ENCODE measurements around the gene GPR35. TPM values are rescaled to one million over a fixed set of nuclear protein-coding genes. Genes with fewer than 3 reads are reported as not detected.
A peak's percentile ranks its signal among the peaks of the same experiment; 100 is the strongest.

Gene GPR35
- total and polyA plus RNA-seq, 12 donors = 0.40 to 5.2 (median 1.2) TPM

DNA sequence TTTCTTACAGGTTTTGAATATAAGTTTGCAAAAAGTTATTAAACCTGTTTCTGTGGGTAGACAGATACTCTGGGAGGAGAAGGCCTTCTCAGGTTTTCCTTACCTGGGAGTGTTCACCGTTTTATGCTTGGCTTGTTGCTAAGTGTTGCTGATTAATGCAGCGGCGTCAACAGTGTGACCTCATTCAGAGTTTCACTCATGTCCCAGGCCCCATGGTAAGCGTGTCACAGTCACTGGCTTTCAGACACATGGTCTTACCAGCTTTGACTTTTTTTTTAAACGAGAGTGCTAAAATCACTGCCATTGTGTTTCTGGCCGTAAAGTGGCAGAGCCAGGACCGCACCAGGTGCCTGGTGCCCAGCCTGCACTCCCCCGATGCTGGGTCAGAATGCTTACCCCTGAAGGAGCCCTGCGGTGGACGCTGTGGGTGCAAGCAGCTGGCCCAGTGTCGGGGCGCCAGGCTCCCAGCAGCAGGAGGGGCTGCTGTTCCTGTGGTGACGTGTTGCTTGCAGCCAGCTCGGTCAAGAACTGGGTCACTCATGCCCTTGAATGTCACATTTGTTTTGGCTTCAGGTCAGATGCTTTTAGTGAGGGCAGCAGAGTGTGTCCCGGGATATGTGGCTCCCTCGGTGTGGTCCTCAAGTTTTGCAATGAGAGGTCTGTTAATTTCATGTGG is 35.3 kb upstream of the GPR35 start:
- intact Hi-C loops (cut with DNase I) = loop anchor here in 1 of 10 donors (10.0 kb wide), 1 partner anchor 245 kb away; no protein-coding TSS in a partner anchor

DNA sequence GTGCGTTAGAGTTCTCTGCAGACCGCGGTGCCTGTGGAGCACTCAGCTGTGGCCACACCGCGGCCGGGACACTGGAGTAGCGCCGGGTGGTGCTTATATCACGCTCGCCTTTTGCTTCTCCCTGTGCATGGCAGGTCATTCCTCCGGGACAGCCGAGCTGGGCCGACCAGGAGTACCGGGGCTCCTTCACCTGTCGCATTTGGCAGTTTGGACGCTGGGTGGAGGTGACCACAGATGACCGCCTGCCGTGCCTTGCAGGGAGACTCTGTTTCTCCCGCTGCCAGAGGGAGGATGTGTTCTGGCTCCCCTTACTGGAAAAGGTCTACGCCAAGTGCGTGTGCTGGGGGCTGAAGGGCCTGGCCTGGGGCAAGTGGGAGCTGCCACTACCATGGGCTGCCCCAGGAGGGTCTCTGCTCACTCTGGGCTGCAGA is 34.6 kb upstream of the GPR35 start:
- Histone ChIP-seq H3K27ac (peak overlapping the region in 2 of 10 donors; percentile 62 to 70), H3K4me1 (peaks cover 12 to 61% (median 42%) of the 10 kb centered on the region in 9 donors), H3K27me3 (no peaks in the 10 kb centered on the region), H3K36me3 (peaks cover 0 to 59% (median 4%) of the 10 kb centered on the region in 9 donors), H3K9me3 (no peaks in the 10 kb centered on the region), H3K4me3 (no peak overlapping the region)
- TF ChIP-seq CTCF (IDR thresholded peaks at IDR 0.05) = no peak
- DNase-seq (peak in 1 of 2 donors; percentile 17), ATAC-seq (no peak)
- WGBS, 2 donors = 95 to 97% methylated on average over 21 of the region's 21 CpGs
- intact Hi-C loops (cut with DNase I) = no loop called here

More for the DNA sequence above, 35.3 kb upstream of the GPR35 start:
- Histone ChIP-seq H3K4me1 (peaks cover 18 to 61% (median 40%) of the 10 kb centered on the region in 9 donors), H3K27me3 (no peaks in the 10 kb centered on the region), H3K36me3 (peaks cover 0 to 52% (median 4%) of the 10 kb centered on the region in 9 donors), H3K27ac (peak overlapping the region in 5 of 10 donors; percentile 8 to 70 (median 34)), H3K9me3 (no peaks in the 10 kb centered on the region), H3K4me3 (no peak overlapping the region)
- DNase-seq (peak in 1 of 2 donors; percentile 35), ATAC-seq (no peak)
- WGBS, 2 donors = 65 to 71% methylated on average over 16 of the region's 16 CpGs
- no peak for TF ChIP-seq CTCF (IDR thresholded peaks at IDR 0.05)

GRCh38 chr2:240591226-240591625 is 34.1 kb upstream of the GPR35 start:
- H3K4me3 ChIP-seq = no peak overlapping the region
- H3K27ac ChIP-seq = peak overlapping the region in 2 of 10 donors; percentile 62 to 70
- H3K36me3 ChIP-seq = peaks cover 0 to 65% (median 4%) of the 10 kb centered on the region in 9 donors
- intact Hi-C loops (cut with DNase I) = no loop called here
- WGBS, 2 donors = 85 to 86% methylated on average over 6 of the region's 6 CpGs
- TF ChIP-seq CTCF (IDR thresholded peaks at IDR 0.05) = no peak
- ATAC-seq (no peak), DNase-seq (no peak)
- peaks cover 11 to 67% (median 43%) of the 10 kb centered on the region in 9 donors for H3K4me1 ChIP-seq
- H3K9me3 ChIP-seq = no peaks in the 10 kb centered on the region
- H3K27me3 ChIP-seq = no peaks in the 10 kb centered on the region

- no peak for ATAC-seq
- Histone ChIP-seq H3K9me3 (no peaks in the 10 kb centered on the region), H3K27me3 (no peaks in the 10 kb centered on the region), H3K27ac (peak overlapping the region in 1 of 10 donors; percentile 40), H3K36me3 (peaks cover 0 to 70% (median 4%) of the 10 kb centered on the region in 9 donors), H3K4me3 (no peak overlapping the region), H3K4me1 (peaks cover 11 to 67% (median 43%) of the 10 kb centered on the region in 9 donors)
- DNase-seq = no peak
- WGBS, 2 donors = 95 to 96% methylated on average over 13 of the region's 13 CpGs
- intact Hi-C loops (cut with DNase I) = no loop called here
- TF ChIP-seq CTCF (IDR thresholded peaks at IDR 0.05) = no peak
These were observed 33.5 kb upstream of the GPR35 start for GRCh38 chr2:240591784-240592183.

All from heart right ventricle (tissue), 16 donors.